ENCODE measurements around the gene WDR47.

GRCh38 chr1:109075531-109076490, 33.9 kb upstream of the WDR47 start, which contains the start of gene TAF13:
- TF ChIP-seq, protein P1, sequence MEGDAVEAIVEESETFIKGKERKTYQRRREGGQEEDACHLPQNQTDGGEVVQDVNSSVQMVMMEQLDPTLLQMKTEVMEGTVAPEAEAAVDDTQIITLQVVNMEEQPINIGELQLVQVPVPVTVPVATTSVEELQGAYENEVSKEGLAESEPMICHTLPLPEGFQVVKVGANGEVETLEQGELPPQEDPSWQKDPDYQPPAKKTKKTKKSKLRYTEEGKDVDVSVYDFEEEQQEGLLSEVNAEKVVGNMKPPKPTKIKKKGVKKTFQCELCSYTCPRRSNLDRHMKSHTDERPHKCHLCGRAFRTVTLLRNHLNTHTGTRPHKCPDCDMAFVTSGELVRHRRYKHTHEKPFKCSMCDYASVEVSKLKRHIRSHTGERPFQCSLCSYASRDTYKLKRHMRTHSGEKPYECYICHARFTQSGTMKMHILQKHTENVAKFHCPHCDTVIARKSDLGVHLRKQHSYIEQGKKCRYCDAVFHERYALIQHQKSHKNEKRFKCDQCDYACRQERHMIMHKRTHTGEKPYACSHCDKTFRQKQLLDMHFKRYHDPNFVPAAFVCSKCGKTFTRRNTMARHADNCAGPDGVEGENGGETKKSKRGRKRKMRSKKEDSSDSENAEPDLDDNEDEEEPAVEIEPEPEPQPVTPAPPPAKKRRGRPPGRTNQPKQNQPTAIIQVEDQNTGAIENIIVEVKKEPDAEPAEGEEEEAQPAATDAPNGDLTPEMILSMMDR (IDR thresholded peaks at IDR 0.05), result peak; percentile 25
- TF ChIP-seq EZH2phosphoT487 (IDR thresholded peaks at IDR 0.05), result no peak
- TF ChIP-seq EZH2 (IDR thresholded peaks at IDR 0.05), result peak; percentile 46

Measured in neural progenitor cell (in vitro differentiated cells).